Body of pancreas (tissue), 4 donors: ENCODE results near the gene ITK.

ENCODE experiments used
- CTCF ChIP-seq, 7 experiments: fragments of 450-650 bp in 4 of 7; fragments of 200-600 bp in 3 of 7; sonication (generic) in 3 of 7; IDR thresholded peaks; one replicate each; pipeline ENCODE4 v1.5.1; 2016 to 2019; ENCODE audit warnings: antibody characterized with exemption in 7 of 7
- POLR2A ChIP-seq, 3 donors: fragments of 450-650 bp; IDR thresholded peaks; one replicate each; pipeline ENCODE4 v1.6.1; 2016; ENCODE audit warnings: antibody characterized with exemption in 3 of 3, mild to moderate bottlenecking in 2 of 3

GRCh38 chr5:157236423-157236822 is 55.8 kb downstream of the ITK start:
- TF ChIP-seq CTCF (IDR thresholded peaks at IDR 0.05) = no peak
- TF ChIP-seq POLR2A (IDR thresholded peaks at IDR 0.05) = no peak
